Neural cell (in vitro differentiated cells): ENCODE results near the gene SRD5A1.

Experiments
- CTCF ChIP-seq: fragments of 450-650 bp; IDR thresholded peaks from 2 replicates; pipeline ENCODE4 v1.5.1; 2014; ENCODE audit warnings: antibody characterized with exemption, mild to moderate bottlenecking, moderate library complexity; ENCODE audit not compliant: poor library complexity, severe bottlenecking
- EP300 ChIP-seq: fragments of 450-650 bp; conservative IDR thresholded peaks from 2 replicates; pipeline ENCODE4 v1.6.1; 2014; ENCODE audit warnings: antibody characterized with exemption, mild to moderate bottlenecking, moderate library complexity; ENCODE audit not compliant: poor library complexity, severe bottlenecking
- EZH2 ChIP-seq: fragments of 200-600, 300-800 bp; shearing (Covaris generic), sonication (generic); IDR thresholded peaks from 2 replicates; pipeline ENCODE4 v1.6.1; 2014; ENCODE audit warnings: antibody characterized with exemption, low read length, borderline replicate concordance, mild to moderate bottlenecking; ENCODE audit not compliant: insufficient read depth, poor library complexity, severe bottlenecking
- MXI1 ChIP-seq: fragments of 450-650 bp; conservative IDR thresholded peaks from 2 replicates; pipeline ENCODE4 v1.6.1; 2014; ENCODE audit warnings: antibody characterized with exemption, mild to moderate bottlenecking; ENCODE audit not compliant: poor library complexity, severe bottlenecking
- POLR2AphosphoS5 ChIP-seq: IDR thresholded peaks from 2 replicates; pipeline ENCODE4 v1.6.1; 2012
- REST ChIP-seq: IDR thresholded peaks from 2 replicates; pipeline ENCODE4 v1.6.1; 2012; ENCODE audit warnings: borderline replicate concordance
- TAF1 ChIP-seq: IDR thresholded peaks from 2 replicates; pipeline ENCODE4 v1.6.1; 2012; ENCODE audit warnings: low read depth

- TF ChIP-seq EP300 (no peak), POLR2AphosphoS5 (no peak), CTCF (no peak), TAF1 (no peak), EZH2 (no peak), MXI1 (no peak), REST (no peak)
These were observed 48.1 kb upstream of the SRD5A1 start for GRCh38 chr5:6585168-6585567.
